GM12864 (cell line): ENCODE results near the gene ENTPD6.
"Not testable (repeated sequence)": the region's sequence is repeated elsewhere in the genome, so short reads cannot be mapped to it uniquely, and the experiment has no call there.

Experiments
- DNase-seq: peaks from one replicate; pipeline ENCODE4 v3.0.0-alpha.2; 2011; ENCODE audit warnings: low read depth
- H3K4me3 ChIP-seq: 2 replicates; pipeline ENCODE4 v1.5.1; 2011; ENCODE audit warnings: mild to moderate bottlenecking, low read depth, low read length, control low read depth
- CTCF ChIP-seq: IDR thresholded peaks from 2 replicates; pipeline ENCODE4 v1.5.1; 2011; ENCODE audit warnings: low read depth, mild to moderate bottlenecking, moderate library complexity, low read length, control low read depth, inconsistent platforms; ENCODE audit errors: missing control alignments

ENTPD6 gene

GRCh38 chr20:25238319-25239037 is 43.0 kb downstream of the ENTPD6 start:
- no peak for TF ChIP-seq CTCF
- no peak overlapping the region for H3K4me3 ChIP-seq
- no peak for DNase-seq

- TF ChIP-seq CTCF = no peak
- DNase-seq = no peak
- no peak overlapping the region for H3K4me3 ChIP-seq
Measured at GRCh38 chr20:25239387-25240370, 44.2 kb downstream of the ENTPD6 start.

- DNase-seq, H3K4me3 ChIP-seq: not testable (repeated sequence)
Measured at GRCh38 chr20:25240851-25241658, 45.5 kb downstream of the ENTPD6 start.

GRCh38 chr20:25241659-25241955 is 46.1 kb downstream of the ENTPD6 start:
- DNase-seq, H3K4me3 ChIP-seq: not testable (repeated sequence)

GRCh38 chr20:25242231-25242630 is 46.7 kb downstream of the ENTPD6 start:
- TF ChIP-seq CTCF = no peak

GRCh38 chr20:25243416-25243979 is 48.0 kb downstream of the ENTPD6 start:
- no peak for DNase-seq
- H3K4me3 ChIP-seq = no peak overlapping the region
- no peak for TF ChIP-seq CTCF

More at GRCh38 chr20:25242231-25242630, 46.7 kb downstream of the ENTPD6 start:
- no peak for DNase-seq
- H3K4me3 ChIP-seq = no peak overlapping the region

GRCh38 chr20:25244976-25245375 is 49.5 kb downstream of the ENTPD6 start:
- no peak overlapping the region for H3K4me3 ChIP-seq
- TF ChIP-seq CTCF = no peak
- no peak for DNase-seq
